ENCODE results near the gene WBP11. TPM values are rescaled to one million over a fixed set of nuclear protein-coding genes. Genes with fewer than 3 reads are reported as not detected.

WBP11 gene
- 18.0 and 28.8 TPM in 2 replicates for total RNA-seq (2014; rRNA removed; shearing (Covaris generic))

DNA sequence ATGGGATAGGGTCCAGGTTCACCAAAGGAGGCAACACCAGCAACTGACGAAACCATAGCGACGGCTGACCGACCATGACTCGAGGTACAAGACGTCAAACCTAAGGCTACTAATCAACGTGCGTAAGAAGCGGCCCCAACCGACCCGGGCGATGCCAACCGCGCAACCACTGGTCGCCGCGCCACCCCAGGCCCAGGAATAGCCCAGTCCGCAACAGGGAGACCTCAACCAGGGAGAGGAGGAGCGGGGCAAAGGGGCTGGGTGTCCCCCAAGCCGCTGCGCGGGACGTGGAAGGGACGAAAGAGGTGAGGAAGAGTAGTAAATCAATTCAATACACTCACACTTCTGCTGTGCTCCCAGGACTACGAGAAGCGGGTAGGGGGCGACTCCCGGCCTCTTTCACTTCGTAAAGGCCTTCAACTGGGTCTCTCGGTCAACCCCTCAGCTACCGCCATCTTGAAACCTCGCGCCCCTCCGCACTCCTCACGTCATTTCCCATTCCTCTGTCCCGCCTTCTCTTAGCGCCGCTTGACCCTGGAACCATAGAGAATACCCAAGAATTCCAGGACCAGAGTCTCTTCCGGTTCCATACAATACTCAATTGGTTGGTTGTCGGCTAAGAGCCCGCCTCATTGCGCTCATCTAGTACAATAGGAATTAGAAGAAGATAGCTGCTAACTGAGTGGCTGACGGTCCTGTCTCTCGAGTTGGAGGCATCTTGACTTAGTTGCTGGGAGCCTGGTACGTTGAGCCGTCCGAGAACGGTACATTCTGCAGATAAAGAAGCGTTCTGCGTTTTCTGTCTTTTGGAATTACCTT is at the start of gene WBP11, which contains the start of gene C12orf60:
WBP11 (minus strand) TSS at position 468 of the 819 bp plus-strand sequence. CDS start 2,095 bp downstream, outside the sequence.
C12orf60 (plus strand) TSS at position 660 of the 819 bp plus-strand sequence. CDS start 19,266 bp downstream, outside the sequence.
- DNase-seq (ENCODE audit: low spot score), result peak; percentile 99

DNA sequence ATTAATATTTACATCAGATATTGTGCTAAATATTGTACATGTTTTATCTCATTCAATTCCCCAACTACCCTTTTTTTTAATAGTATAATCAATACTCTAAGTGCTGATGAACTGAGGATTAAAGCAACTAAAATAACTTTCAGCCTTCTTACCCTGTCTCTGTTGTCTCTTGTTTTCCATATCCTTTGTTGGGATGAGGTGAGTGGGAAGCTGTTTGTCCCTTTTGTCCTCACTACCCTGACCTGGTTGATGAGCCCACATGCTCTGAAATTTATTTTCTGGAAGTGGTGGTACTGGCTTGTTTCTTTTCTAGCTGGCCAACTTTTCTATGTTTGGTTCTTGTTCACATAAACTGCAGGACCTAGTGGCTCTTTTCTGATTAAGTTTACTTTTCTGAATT is 49.6 kb upstream of the WBP11 start:
- DNase-seq (ENCODE audit: low spot score), result no peak

- no peak for DNase-seq (ENCODE audit: low spot score)
Measured at GRCh38 chr12:14850929-14851663, 47.8 kb upstream of the WBP11 start.

DNA sequence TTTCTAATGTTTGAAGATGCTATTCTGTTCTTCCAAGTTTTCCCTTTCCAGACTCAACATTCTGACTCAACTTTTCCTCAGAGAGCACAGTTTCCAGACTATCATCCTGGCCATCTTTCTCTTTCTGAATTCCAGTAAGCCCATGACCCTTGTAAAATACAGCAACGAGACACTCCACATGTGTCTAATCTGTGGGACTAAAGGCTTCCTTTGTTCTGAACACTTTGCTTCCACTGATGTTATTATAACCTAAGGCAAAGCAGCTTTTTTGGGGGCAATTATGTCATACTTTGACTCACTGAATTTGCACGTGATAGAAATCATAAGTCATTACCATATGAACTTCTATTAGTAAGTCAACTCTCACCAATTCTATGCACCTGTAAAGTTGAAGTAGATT is 46.4 kb upstream of the WBP11 start:
- DNase-seq (ENCODE audit: low spot score), result no peak

DNA sequence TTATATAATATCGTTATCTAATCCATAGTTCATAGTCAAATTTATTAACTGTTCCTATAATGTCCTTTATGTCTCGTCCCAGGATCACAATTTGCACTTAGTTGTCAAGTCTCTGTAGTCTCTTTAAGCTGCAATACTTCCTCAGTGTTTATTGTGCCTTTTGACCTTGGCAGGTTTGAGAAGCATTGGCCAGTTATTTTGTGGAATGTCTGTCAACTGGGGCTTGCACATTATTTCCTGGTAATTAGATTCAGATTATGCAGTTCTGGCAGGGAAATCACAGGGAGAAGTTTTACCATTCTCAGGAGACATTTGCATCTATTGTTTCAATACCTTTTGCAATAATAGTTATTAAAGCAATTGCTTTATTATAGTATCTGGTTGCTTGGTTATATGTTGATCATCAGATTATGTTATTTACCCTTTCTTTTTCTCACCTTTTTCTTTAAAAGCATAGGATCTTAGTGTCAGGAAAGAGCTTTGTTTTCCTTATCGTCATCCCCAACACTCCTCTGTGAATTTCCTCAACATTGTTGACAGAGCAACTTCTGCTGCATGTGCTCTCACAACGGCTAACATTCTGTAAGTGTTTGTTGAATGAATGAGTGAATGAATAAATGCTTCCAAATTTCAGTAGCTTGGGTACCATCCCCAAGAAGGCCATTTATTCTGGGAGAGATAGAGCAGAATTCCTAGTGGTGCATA is 43.8 kb upstream of the WBP11 start:
- no peak for DNase-seq (ENCODE audit: low spot score)

DNA sequence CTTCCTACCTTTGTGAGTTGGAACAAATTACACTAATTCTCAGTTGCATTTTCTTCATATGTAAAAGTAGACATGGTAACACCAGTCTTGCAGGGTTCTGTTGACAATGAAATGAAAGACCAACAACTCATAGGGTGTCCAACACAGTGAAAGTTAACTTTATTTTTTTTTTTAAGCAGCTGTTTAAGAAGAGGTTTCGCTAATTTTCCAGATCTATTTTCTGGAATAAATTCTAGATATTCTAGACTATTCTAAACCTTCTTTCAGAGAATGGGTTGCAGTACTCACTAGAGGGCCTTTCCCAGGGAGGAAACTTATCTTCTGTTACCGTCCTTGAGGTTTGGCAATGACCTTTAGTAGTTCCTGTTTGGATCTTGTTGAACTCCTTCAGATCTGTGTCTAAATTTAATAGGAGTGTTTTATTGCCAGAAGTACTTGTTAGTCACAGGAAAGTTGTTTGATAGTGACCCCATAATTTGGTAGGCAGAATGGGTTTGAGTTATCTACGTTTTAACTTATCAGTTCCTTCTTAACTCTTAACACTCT is 42.8 kb upstream of the WBP11 start:
- peak; percentile 26 for DNase-seq (ENCODE audit: low spot score)

DNA sequence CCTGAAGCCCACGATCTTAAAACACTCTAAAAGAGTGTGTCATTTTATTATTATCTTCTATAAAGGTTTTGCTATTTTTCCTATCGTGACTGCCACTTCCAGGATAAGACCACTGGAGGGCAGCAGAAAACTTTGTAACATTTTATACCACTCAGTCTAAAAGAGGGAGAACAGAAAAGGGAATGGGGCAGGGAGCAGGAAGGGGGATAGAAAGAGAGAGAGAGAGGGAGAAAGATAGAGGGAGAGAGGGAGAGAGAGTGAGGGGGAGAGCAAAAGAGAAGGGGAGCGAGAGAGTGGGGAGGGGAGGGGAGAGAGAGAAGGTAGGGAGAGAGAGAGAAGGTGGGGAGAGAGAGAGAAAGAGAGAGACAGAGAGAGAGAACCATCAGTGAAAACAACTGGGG is 42.1 kb upstream of the WBP11 start:
- peak; percentile 85 for DNase-seq (ENCODE audit: low spot score)

- no peak for DNase-seq (ENCODE audit: low spot score)
Measured at GRCh38 chr12:14844401-14844800, 41.1 kb upstream of the WBP11 start.

- no peak for DNase-seq (ENCODE audit: low spot score)
Measured at GRCh38 chr12:14843425-14843887, 40.2 kb upstream of the WBP11 start, which contains the start of gene ART4. Gene ART4, minus strand, starts transcription at chr12:14843526. Its CDS starts 413 bp downstream, at chr12:14843113.

DNA sequence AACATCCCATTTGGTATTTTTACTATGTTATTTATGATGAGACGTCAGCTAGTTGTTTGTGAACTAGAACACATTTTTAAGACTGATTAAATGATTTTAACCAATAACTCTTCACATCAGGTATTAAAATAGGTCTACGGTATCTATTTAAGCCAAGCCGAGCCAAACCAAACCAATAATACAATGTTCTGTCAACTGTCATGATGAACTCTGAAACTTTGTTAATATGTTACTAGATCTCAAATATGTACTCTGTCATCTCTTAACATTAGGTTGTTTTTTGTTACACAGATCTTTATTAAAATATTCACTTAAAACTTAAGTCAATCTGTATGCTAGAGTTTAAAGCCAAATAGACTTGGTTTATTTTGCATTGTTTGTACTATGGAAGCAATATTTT is 39.0 kb upstream of the WBP11 start:
- DNase-seq (ENCODE audit: low spot score), result no peak

- DNase-seq (ENCODE audit: low spot score), result no peak
Measured at GRCh38 chr12:14841761-14842160, 38.5 kb upstream of the WBP11 start.

DNA sequence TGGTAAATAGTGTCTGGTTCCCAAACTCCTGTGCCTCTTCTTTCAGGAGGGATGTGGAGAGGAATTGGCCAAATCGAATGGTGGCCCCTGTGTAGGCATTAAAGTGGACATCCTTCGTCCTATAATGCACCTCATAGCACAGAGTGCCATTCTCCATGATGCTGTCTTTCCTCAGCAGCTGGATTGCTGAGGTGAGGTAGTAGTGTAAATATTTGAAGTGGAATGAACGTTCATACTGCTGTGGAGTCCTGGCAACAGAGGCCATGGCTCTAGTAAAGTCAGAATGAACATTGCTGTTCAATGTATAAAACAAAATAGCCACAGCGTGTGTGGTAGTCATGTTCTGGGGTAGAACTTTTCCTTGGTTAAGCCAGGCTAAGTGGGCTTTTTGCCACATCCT is 37.3 kb upstream of the WBP11 start:
- no peak for DNase-seq (ENCODE audit: low spot score)

DNA sequence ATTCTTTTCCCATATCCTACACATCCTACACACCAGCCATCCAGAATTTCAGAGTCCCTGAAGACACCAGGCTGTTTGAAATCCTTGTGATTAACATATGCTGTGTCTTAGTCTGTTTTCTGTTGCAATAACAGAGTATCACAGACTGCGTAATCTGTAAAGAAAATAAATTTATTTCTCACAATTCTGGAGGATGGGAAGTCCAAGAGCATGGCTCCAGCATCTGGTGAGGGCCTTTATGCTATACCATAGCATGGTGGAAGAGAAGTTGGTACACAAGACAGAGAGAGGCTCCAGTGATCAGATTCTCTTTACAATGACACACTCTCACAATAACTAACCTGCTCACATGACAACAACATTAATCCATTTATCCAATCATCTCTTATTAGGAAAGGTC is 36.0 kb upstream of the WBP11 start:
- DNase-seq (ENCODE audit: low spot score), result no peak

GRCh38 chr12:14836336-14837210 is 33.3 kb upstream of the WBP11 start:
- DNase-seq (ENCODE audit: low spot score), result peak; percentile 16

DNA sequence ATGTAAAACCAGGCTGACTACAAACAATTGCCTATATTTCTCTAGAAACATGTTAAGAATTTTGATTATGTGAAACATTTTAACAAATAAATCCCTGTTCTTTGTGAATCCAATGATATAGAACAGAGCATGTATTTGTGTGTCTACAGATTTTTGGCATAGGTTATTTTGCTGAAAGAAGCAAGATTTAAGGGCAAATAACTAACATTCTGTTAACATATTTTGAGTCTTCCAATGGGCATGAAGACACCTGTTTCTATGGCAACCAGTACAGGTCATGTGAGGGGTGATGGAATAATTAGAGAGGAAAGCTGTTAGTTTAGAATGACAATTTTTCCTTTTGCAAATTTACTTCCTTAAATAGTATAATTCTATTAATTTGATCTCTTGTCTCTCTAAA is 31.2 kb upstream of the WBP11 start:
- no peak for DNase-seq (ENCODE audit: low spot score)

- no peak for DNase-seq (ENCODE audit: low spot score)
Measured at GRCh38 chr12:14833952-14834351, 30.7 kb upstream of the WBP11 start.

GRCh38 chr12:14833336-14833735 is 30.1 kb upstream of the WBP11 start:
- no peak for DNase-seq (ENCODE audit: low spot score)

- DNase-seq (ENCODE audit: low spot score), result peak; percentile 18
Measured at GRCh38 chr12:14828892-14829291, 25.6 kb upstream of the WBP11 start.

GRCh38 chr12:14827043-14827442 is 23.8 kb upstream of the WBP11 start:
- DNase-seq (ENCODE audit: low spot score), result no peak

- DNase-seq (ENCODE audit: low spot score), result no peak
Measured at GRCh38 chr12:14826491-14826890, 23.2 kb upstream of the WBP11 start.

GRCh38 chr12:14825256-14825655 is 22.0 kb upstream of the WBP11 start:
- DNase-seq (ENCODE audit: low spot score), result no peak
